Measurements from ENCODE around the gene IGF2BP3. TPM values are rescaled to one million over a fixed set of nuclear protein-coding genes. Genes with fewer than 3 reads are reported as not detected.

IGF2BP3 gene
- total RNA-seq, 1 experiment from 2014 or later = 11.7 TPM

DNA sequence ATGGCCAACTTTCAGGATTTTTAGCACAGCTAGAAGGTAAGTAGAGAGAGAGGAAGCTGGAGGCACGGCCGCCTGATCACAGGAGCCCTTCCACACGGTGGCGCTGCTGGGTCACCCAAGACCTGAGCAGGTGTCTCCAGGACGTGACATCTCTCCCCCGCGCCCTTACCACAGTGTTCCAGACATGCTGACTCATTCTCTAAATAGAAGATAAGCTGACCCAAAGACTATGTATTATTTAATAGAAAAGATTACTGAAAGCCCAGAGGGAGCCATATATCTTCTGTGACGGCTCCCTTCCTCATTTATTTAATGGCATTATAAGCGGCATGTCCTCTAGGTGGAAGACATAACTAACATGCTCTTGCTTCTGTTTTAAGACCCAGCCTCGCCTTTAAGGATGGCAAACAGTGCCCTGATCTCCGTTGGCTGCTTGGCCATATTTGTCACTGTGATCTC is 197.1 kb downstream of the IGF2BP3 start:
- Histone ChIP-seq H3K27ac (ENCODE audit: low read length) (peak overlapping the region; percentile 40), H3K9me2 (replicated peaks; ENCODE audit: low read length) (no peaks in the 10 kb centered on the region), H3K4me3 (ENCODE audit: low read length) (peak overlapping the region; percentile 29; the same call in 1 of the 2 replicates), H3K4me2 (ENCODE audit: low read length) (peak overlapping the region; percentile 62), H3K79me2 (ENCODE audit: low read length) (no peaks in the 10 kb centered on the region), H2AFZ (ENCODE audit: low read length) (peak overlapping the region; percentile 44; the same call in 1 of the 2 replicates), H3K36me3 (ENCODE audit: low read depth, low read length) (no peaks in the 10 kb centered on the region), H3F3A (ENCODE audit: low read length, unreplicated experiment) (no peaks in the 10 kb centered on the region), H3K9ac (ENCODE audit: low read length) (no peak overlapping the region), H4K20me1 (ENCODE audit: low read length) (no peaks in the 10 kb centered on the region), H3K9me3 (ENCODE audit: low read length) (no peaks in the 10 kb centered on the region), H3K4me1 (ENCODE audit: insufficient read depth, low read length) (peaks cover 9% of the 10 kb centered on the region), H3K27me3 (ENCODE audit: low read length) (no peaks in the 10 kb centered on the region)
- ChIA-PET CTCF (interaction anchor here (0.5 to 3.0 kb wide), 26 partner anchors 14 to 1170 kb away, joined by 3 to 24 read pairs (median 4); partner anchors contain the start of gene MALSU1), POLR2A (ENCODE audit: unreplicated experiment) (no interaction called here)
- no TSS peak for BruUV-seq (replicated peaks)
- intact Hi-C loops (cut with micrococcal nuclease) = loop anchor here (1.0 kb wide), 4 partner anchors 60 to 439 kb away; no protein-coding TSS in a partner anchor
- TF ChIP-seq EZH2phosphoT487 (IDR thresholded peaks at IDR 0.05; ENCODE audit: borderline replicate concordance, low read length) (no peak), EZH2 (IDR thresholded peaks at IDR 0.05; ENCODE audit: low read length, unreplicated experiment) (no peak), CTCF (conservative IDR thresholded peaks at IDR 0.05; ENCODE audit: low read depth, low read length) (peak; percentile 90)
- ATAC-seq (peak; percentile 94), DNase-seq (peak; percentile 96)

- Histone ChIP-seq H3K4me2 (ENCODE audit: low read length) (no peak overlapping the region), H3K9ac (ENCODE audit: low read length) (no peak overlapping the region), H3K27ac (ENCODE audit: low read length) (no peak overlapping the region), H3K4me3 (ENCODE audit: low read length) (no peak overlapping the region), H3K27me3 (ENCODE audit: low read length) (no peaks in the 10 kb centered on the region), H3K9me2 (replicated peaks; ENCODE audit: low read length) (no peaks in the 10 kb centered on the region), H3K4me1 (ENCODE audit: insufficient read depth, low read length) (peaks cover 9% of the 10 kb centered on the region), H3K9me3 (ENCODE audit: low read length) (no peaks in the 10 kb centered on the region), H3K79me2 (ENCODE audit: low read length) (no peaks in the 10 kb centered on the region), H4K20me1 (ENCODE audit: low read length) (no peaks in the 10 kb centered on the region), H3F3A (ENCODE audit: low read length, unreplicated experiment) (no peaks in the 10 kb centered on the region), H2AFZ (ENCODE audit: low read length) (no peak overlapping the region), H3K36me3 (ENCODE audit: low read depth, low read length) (no peaks in the 10 kb centered on the region)
- POLR2A ChIA-PET (ENCODE audit: unreplicated experiment) = no interaction called here
- intact Hi-C loops (cut with micrococcal nuclease) = no loop called here
- DNase-seq = no peak
- no peak for ATAC-seq
- TF ChIP-seq CTCF (conservative IDR thresholded peaks at IDR 0.05; ENCODE audit: low read depth, low read length) (no peak), EZH2 (IDR thresholded peaks at IDR 0.05; ENCODE audit: low read length, unreplicated experiment) (no peak), EZH2phosphoT487 (IDR thresholded peaks at IDR 0.05; ENCODE audit: borderline replicate concordance, low read length) (no peak)
- no TSS peak for BruUV-seq (replicated peaks)
- CTCF ChIA-PET = interaction anchor here (0.5 to 3.0 kb wide), 13 partner anchors 8 to 282 kb away, joined by 3 to 24 read pairs (median 6); no protein-coding TSS in a partner anchor
Measured at GRCh38 chr7:23272275-23272674, 198.0 kb downstream of the IGF2BP3 start.

DNA sequence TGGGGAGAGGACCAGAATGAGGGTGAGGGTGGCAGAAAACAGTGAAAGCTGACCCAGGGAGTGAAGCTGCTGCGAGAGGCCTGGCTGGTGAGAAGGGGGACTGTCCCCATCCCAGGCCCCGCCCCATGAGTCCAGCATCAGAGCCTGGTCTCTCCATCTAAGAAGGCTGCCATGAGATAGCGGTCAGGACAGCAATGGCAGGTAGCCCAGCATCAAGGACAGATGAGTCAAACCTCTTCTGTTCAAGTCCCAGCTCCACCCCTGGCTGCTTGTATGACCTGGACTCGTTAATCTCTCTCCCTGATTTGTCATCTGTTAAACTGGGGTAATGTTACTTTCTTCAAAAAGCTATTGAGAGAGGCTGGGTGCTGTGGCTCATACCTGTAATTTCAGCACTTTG is 201.5 kb downstream of the IGF2BP3 start:
- no peaks in the 10 kb centered on the region for H3K36me3 ChIP-seq (ENCODE audit: low read depth, low read length)
- H3K9ac ChIP-seq (ENCODE audit: low read length) = no peak overlapping the region
- peak; percentile 52 for DNase-seq
- no peaks in the 10 kb centered on the region for H3K9me2 ChIP-seq (replicated peaks; ENCODE audit: low read length)
- BruUV-seq (replicated peaks) = no TSS peak
- TF ChIP-seq EZH2 (IDR thresholded peaks at IDR 0.05; ENCODE audit: low read length, unreplicated experiment) (no peak), EZH2phosphoT487 (IDR thresholded peaks at IDR 0.05; ENCODE audit: borderline replicate concordance, low read length) (no peak), CTCF (conservative IDR thresholded peaks at IDR 0.05; ENCODE audit: low read depth, low read length) (no peak)
- POLR2A ChIA-PET (ENCODE audit: unreplicated experiment) = no interaction called here
- H3F3A ChIP-seq (ENCODE audit: low read length, unreplicated experiment) = no peaks in the 10 kb centered on the region
- no peaks in the 10 kb centered on the region for H3K9me3 ChIP-seq (ENCODE audit: low read length)
- no peak overlapping the region for H3K4me3 ChIP-seq (ENCODE audit: low read length)
- H3K27me3 ChIP-seq (ENCODE audit: low read length) = no peaks in the 10 kb centered on the region
- CTCF ChIA-PET = no interaction called here
- H2AFZ ChIP-seq (ENCODE audit: low read length) = no peak overlapping the region
- no peak overlapping the region for H3K27ac ChIP-seq (ENCODE audit: low read length)
- peaks cover 5% of the 10 kb centered on the region for H3K4me1 ChIP-seq (ENCODE audit: insufficient read depth, low read length)
- intact Hi-C loops (cut with micrococcal nuclease) = loop anchor here (10.0 kb wide), 1 partner anchor 184 kb away; no protein-coding TSS in a partner anchor
- H3K4me2 ChIP-seq (ENCODE audit: low read length) = no peak overlapping the region
- H4K20me1 ChIP-seq (ENCODE audit: low read length) = no peaks in the 10 kb centered on the region
- no peaks in the 10 kb centered on the region for H3K79me2 ChIP-seq (ENCODE audit: low read length)
- ATAC-seq = peak; percentile 21
